ENCODE results near the gene SFXN4.

GRCh38 chr10:119118231-119118630, 47.3 kb downstream of the SFXN4 start:
- TF ChIP-seq CTCF (conservative IDR thresholded peaks at IDR 0.05): no peak
- TF ChIP-seq ZFX (IDR thresholded peaks at IDR 0.05): no peak

Data from C4-2B (cell line).